ENCODE data around the gene CTBP1.

DNA sequence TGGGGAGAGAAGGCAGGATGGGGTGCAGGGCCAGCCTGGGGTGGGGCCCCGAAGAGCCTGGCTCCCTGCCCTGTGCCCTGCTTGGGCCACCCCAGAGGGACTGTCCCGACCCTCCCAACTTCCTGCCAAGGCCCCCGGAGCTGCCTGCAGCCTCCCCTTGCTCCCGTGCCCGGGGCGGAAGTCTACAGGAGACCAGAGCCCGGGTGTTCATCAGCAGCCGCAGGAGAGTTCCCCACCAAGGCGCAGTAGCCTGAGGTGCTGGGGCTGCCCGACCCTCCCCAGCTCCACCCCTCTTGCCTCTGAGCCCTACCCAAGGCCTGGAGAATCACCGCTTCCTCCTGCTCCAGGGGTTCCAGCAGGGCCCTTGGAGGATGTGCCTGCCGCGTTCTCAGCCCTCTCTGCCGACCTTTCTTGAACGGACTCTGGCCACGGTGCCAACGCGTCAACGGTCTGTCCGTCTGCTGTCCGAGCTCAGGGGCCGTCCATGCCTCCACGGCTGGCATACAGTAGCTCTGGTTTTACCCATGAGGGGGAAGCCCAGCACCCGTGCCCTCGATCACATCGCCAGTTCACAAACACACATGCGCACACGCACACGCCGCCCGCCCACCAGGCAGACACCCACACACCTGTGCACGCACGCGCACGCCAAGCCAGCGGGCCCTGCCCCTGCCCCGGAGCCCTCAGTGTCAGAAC, 40.5 kb downstream of the CTBP1 start:
- TF ChIP-seq POLR2A (IDR thresholded peaks at IDR 0.05; ENCODE audit: low read depth, low read length) (no peak), POLR2AphosphoS5 (IDR thresholded peaks at IDR 0.05; ENCODE audit: low read depth, low read length) (no peak)

Data from GM12892 (cell line).